Measurements from ENCODE around the gene FOCAD.
"Not testable (repeated sequence)": the region's sequence is repeated elsewhere in the genome, so short reads cannot be mapped to it uniquely, and the experiment has no call there.

FOCAD gene, protein sequence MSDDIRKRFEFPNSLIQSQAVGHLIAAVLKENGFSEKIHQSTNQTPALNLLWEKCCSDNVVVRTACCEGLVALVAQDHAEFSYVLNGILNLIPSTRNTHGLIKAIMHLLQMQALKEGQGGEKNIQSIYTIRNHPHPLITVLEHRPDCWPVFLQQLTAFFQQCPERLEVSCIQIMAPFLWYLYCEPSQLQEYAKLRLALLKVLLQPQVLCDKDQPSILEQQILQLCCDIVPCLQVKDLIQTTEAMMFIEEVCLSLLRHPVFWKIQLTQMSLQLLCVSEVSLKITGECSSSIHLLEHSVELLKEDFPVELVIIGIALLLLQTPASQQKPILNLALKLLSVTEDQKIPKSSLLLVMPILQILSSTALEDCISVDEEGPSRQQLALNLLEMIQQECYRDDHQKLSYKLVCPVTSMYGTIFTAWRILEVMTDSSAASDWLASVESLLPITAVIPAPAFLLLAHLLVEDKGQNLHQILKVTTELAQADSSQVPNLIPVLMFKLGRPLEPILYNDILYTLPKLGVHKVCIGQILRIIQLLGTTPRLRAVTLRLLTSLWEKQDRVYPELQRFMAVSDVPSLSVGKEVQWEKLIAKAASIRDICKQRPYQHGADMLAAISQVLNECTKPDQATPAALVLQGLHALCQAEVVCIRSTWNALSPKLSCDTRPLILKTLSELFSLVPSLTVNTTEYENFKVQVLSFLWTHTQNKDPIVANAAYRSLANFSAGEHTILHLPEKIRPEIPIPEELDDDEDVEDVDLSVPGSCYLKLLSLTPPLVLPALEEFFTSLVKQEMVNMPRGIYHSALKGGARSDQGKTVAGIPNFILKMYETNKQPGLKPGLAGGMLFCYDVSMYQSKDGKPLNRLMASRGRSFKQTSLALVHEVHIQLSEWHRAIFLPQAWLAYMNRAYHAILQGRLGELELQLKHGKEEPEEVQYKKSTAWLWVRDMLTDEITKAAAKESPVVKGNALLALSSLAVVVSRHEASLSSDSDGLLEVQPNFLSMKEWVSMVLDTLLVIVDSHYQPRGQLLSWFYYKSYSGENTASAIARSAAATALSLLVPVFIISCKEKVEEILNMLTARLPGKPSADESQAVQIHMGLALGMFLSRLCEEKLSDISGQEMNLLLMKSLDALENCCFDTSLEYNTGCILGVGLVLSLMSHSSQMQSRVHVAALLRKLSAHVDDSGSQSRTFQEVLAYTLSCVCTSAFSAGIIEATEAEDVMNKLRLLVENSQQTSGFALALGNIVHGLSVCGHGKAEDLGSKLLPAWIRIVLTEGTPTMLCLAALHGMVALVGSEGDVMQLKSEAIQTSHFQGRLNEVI (N-terminal part only)

DNA sequence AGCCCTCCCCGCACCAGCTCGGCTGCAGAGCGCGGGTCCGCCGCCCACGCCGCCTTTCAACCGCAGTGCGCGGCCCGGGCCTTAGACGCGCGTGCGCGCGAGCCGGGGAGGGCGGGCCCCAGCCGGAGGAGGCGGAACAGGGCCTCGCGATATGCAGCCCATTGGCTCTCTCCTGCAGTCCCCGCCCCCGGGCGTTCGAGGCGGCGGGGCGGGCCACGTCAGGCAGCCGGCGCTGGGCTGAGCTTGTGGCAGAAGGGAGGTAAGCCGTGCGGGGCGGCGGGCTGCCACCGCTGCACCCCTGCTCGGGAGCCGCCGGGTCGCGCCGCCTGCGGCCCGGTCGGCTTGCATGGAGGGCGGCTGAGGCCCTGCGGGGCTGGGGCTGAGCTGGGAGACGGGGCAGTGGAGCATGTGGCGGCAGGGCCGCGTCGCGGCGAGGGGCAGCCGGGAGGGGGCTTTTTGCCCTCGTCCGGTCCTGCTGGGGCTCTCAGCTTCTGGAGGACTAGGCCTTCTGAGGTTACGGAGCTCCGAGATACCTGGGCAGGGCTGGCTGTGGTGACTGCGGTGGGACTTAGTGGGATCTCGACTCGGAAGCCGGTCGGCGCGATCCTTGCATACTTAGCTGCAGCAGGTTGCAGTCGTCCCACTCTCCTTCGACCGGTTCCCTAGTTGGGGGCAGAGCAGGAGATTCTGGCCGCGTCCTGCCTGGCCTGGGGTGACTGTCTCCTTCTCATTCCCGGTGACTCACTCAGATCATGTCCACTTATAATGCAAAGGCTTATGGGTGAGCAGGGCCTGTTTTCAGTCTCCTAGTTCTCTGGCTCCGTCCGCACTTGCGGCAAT lies at the start of gene FOCAD:
FOCAD (plus strand) TSS at position 225 of the 840 bp plus-strand sequence. CDS start 31,095 bp downstream, outside the sequence.
- peak; percentile 51 for DNase-seq (ENCODE audit: low read depth)

- no peak for DNase-seq (ENCODE audit: low read depth)
These were observed 49.2 kb upstream of the FOCAD start for GRCh38 chr9:20634895-20635294.

DNA sequence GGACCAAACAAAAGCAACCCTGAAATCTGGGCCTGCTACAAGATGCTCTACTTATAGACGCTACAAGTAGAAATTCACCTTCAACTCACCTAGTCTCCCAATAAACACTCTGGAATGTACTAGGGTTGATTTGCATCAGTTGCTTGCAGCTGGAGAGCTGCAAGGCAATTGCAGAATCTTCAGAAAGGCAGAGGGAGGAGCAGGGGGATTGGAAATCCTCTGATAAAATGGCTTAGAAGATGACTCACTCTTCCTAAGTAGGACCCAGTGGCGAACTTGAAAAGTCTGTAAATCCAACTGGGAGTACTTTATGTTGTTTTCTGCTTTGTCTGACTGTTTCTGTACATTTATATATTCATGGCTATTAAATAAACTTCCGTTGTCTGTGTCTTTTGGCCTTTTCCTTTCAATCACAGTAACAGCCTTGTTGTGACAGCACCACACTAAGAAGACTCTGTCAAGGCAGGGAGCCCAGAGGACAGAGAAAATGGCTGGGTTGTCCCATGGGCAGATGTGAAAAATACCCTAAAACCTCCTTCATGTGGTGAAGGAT lies 47.1 kb upstream of the FOCAD start:
- DNase-seq (ENCODE audit: low read depth), result no peak

- DNase-seq (ENCODE audit: low read depth), result no peak
These were observed 43.5 kb upstream of the FOCAD start for GRCh38 chr9:20640331-20641187.

GRCh38 chr9:20642045-20642444 lies 42.0 kb upstream of the FOCAD start:
- DNase-seq (ENCODE audit: low read depth), result no peak

- DNase-seq (ENCODE audit: low read depth), result no peak
These were observed 40.4 kb upstream of the FOCAD start for GRCh38 chr9:20643660-20644059.

DNA sequence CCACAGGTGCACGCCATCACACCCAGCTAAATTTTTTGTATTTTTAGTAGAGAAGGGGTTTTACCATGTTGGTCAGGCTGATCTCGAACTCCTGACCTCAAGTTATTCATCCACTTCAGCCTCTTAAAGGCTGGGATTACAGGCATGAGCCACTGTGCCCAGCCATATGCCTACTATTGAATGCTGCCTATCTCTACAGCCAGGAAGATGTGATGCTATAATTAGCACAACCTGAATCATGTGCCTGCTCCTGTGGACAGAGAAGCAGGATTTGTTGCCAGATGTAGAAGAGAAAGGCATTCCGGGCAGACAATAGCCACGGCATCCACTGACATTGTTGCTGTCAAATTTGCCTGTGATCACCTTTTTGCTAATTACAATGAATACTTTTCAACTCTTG lies 37.4 kb upstream of the FOCAD start:
- DNase-seq (ENCODE audit: low read depth), result no peak

DNA sequence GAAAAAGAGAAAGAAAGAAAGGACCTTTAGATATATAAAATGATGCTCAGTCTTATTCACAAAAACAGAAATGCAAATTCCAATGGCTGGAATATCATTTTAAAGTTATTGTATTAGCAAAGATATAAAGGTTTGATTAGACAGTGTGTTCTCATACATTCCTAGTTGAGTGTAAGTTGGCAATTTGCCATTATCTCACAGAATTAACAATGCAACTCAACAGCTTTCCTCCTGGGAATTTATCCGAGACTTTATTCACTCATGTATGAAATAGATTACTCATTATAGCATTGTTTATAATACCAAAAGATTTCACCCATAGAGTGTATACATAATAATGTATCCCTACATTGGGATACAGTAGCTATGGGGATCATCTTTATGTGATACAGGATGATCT lies 34.7 kb upstream of the FOCAD start:
- no peak for DNase-seq (ENCODE audit: low read depth)

DNA sequence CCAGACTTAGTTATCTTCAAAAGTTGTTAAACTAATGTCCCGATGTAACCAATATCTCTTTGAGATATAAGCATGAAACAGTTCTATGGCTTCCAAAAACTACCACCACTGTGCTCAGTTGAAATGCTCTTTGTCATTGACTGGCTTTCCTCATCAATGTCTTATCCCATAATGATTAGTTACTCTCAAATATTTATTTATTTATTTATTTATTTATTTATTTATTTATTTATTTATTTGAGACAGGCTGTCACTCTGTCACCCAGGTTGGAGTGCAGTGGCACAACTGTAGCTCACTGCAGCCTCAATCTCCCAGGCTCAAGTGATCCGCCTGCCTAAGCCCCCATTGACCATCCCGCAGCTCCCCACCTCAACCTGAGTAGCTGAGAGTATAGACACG lies 33.7 kb upstream of the FOCAD start:
- no peak for DNase-seq (ENCODE audit: low read depth)

DNA sequence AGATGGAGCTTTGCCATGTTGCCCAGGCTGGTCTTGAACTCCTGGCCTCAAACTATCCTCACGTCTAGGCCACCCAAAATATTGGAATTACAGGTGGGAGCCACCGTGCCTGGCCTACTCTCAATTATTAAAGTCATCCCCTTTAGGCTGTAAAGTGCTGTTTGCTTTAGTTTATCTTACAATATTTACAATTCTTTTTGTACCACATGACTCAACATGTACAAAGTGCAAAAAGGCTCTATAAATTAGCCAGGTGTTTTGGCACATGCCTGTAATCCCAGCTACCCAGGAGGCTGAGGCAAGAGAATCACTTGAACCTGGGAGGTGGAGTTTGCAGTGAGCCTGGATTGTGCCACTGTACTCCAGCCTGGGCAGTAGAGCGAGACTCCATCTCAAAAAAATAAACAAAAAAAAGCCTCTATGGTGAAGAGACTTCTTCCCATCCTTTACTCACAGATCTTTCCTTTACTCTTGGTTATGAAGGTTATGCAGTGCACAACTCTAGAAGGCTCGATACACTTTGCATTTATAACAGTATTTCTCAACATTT lies 33.2 kb upstream of the FOCAD start:
- no peak for DNase-seq (ENCODE audit: low read depth)

- DNase-seq (ENCODE audit: low read depth), result no peak
These were observed 32.1 kb upstream of the FOCAD start for GRCh38 chr9:20651939-20652338.

DNA sequence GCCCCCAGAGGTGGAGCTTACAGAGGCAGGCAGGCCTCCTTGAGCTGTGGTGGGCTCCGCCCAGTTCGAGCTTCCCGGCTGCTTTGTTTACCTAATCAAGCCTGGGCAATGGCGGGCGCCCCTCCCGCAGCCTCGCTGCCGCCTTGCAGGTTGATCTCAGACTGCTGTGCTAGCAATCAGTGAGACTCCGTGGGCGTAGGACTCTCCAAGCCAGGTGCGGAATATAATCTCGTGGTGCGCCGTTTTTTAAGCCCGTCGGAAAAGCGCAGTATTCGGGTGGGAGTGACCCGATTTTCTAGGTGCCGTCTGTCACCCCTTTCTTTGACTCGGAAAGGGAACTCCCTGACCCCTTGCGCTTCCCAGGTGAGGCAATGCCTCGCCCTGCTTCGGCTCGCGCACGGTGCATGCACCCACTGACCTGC lies 25.8 kb upstream of the FOCAD start:
- DNase-seq (ENCODE audit: low read depth), result not testable (repeated sequence)

DNA sequence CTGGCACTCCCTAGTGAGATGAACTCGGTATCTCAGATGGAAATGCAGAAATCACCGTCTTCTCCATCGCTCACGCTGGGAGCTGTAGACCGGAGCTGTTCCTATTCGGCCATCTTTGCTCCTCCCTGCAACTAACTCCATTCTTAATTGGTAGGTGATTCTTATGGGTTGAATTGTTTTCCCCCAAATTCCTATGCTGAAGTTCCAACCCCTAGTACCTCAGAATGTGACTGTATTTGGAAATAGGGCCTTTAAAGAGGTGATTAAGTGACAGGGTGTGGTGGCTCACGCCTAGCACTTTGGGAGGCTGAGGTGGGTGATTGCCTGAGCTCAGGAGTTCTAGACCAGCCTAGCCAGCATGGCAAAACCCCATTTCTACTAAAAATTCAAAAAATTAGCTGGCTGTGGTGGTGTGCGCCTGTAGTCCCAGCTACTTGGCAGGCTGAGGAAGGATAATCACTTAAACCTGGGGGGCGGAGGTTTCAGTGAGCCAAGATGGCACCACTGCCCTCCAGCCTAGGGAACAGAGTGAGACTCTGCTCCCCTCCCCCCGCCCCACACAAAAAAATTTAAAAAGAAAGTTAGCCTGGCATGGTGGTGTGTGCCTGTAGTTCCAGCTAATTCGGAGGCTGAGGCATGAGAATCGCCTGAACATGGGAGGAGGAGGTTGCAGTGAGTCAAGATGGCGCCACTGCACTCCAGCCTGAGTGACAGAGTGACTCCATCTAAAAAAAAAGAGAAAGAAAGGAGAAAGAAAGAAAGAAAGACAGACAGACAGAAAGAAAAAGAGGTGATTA lies 25.2 kb upstream of the FOCAD start:
- DNase-seq (ENCODE audit: low read depth), result no peak

- no peak for DNase-seq (ENCODE audit: low read depth)
These were observed 24.5 kb upstream of the FOCAD start for GRCh38 chr9:20659474-20659967.

DNA sequence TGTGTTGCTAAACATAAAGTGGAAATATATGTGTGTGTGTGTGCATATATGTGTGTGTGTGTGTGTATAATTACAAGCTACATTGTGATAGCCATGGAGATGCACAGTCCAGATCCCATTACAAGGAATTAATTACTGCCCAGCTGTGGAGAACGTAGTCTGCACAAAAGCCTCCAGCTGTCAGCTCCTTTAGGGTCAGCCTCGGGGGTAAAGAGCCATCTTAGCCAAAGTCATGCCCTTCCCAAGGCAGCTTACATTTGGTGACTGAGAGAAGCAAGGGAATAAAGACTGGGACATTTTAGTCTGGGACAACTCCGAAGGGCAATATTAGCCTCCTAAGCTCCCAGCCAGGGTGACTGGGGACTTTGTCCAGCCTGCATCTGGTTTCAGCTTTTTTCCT lies 21.9 kb upstream of the FOCAD start:
- no peak for DNase-seq (ENCODE audit: low read depth)

- no peak for DNase-seq (ENCODE audit: low read depth)
These were observed 20.9 kb upstream of the FOCAD start for GRCh38 chr9:20663133-20663532.

DNA sequence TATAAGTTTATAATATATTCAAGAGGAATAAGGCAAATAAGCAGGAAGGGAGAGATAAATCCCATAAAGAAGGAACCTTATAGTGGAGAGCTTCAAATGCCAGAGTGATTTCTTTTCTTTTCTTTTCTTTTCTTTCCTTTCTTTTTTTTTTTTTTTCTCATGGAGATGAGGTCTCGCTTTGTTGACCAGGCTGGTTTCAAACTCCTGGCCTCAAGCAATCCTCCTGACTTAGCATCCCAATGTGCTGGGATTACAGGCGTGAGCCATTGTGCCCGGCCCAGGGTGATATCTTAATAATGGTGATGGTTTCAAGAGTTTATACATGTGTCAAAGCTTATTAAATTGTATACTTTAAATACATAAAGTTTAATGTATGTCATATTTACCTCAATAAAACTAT lies 19.6 kb upstream of the FOCAD start:
- no peak for DNase-seq (ENCODE audit: low read depth)

DNA sequence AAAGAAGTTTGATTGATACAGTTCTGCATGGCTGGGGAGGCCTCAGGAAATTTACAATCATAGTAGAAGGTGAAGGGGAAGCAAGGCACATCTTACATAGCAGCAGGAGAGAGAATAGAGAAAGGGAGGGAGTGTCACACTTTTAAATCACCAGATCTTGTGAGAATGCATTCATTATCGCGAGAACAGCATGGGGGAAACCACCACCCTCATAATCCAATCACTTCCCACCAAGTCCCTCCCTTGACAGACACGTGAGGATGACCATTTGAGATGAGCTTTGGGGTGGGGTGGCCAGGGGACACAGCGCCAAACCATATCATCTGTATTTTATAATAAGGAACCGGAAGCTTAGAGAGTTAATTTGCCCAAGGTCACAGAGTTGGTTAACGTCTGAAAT lies 13.7 kb upstream of the FOCAD start:
- no peak for DNase-seq (ENCODE audit: low read depth)

- no peak for DNase-seq (ENCODE audit: low read depth)
These were observed 12.4 kb upstream of the FOCAD start for GRCh38 chr9:20671635-20672034.

Measured in HS-27A (cell line).